ENCODE results near the gene PRUNE1.

The PRUNE1 gene

GRCh38 chr1:151012684-151013471 lies 4.6 kb downstream of the PRUNE1 start:
- peaks cover 34% of the 10 kb centered on the region for H3K79me2 ChIP-seq (ENCODE audit: insufficient read depth, low read length)
- peak overlapping the region; percentile 17 for H3K9ac ChIP-seq (ENCODE audit: low read depth, low read length, poor library complexity, severe bottlenecking)
- peak overlapping the region; percentile 48 for H3K4me2 ChIP-seq (ENCODE audit: low read depth, low read length, poor library complexity, severe bottlenecking)
- H3K4me1 ChIP-seq (ENCODE audit: insufficient read depth, low read length, poor library complexity, severe bottlenecking) = peaks cover 50% of the 10 kb centered on the region
- no peaks in the 10 kb centered on the region for H3K36me3 ChIP-seq (ENCODE audit: insufficient read depth, low read length)
- H4K20me1 ChIP-seq (ENCODE audit: insufficient read depth, low read length, poor library complexity, severe bottlenecking) = no peaks in the 10 kb centered on the region
- no peaks in the 10 kb centered on the region for H3K27me3 ChIP-seq (ENCODE audit: insufficient read depth, low read length, poor library complexity, severe bottlenecking)
- TF ChIP-seq EZH2phosphoT487 (IDR thresholded peaks at IDR 0.05; ENCODE audit: borderline replicate concordance) (no peak), CTCF (conservative IDR thresholded peaks at IDR 0.05; ENCODE audit: low read length) (no peak)
- no peaks in the 10 kb centered on the region for H3K9me2 ChIP-seq (replicated peaks; ENCODE audit: low read depth, low read length)
- H2AFZ ChIP-seq (ENCODE audit: low read length) = no peak overlapping the region
- H3K4me3 ChIP-seq (ENCODE audit: low read length, poor library complexity, severe bottlenecking) = peak overlapping the region; percentile 15
- no peaks in the 10 kb centered on the region for H3K9me3 ChIP-seq (ENCODE audit: insufficient read depth, low read depth, low read length)
- H3F3A ChIP-seq (ENCODE audit: low read depth) = peaks cover 7% of the 10 kb centered on the region; the same call in 1 of the 2 replicates

GRCh38 chr1:151013518-151013917 lies 5.3 kb downstream of the PRUNE1 start:
- Histone ChIP-seq H3K9ac (ENCODE audit: low read depth, low read length, poor library complexity, severe bottlenecking) (peak overlapping the region; percentile 13), H2AFZ (ENCODE audit: low read length) (no peak overlapping the region), H3K4me3 (ENCODE audit: low read length, poor library complexity, severe bottlenecking) (peak overlapping the region; percentile 15), H3K9me2 (replicated peaks; ENCODE audit: low read depth, low read length) (no peaks in the 10 kb centered on the region), H3F3A (ENCODE audit: low read depth) (peaks cover 7% of the 10 kb centered on the region; the same call in 1 of the 2 replicates), H3K36me3 (ENCODE audit: insufficient read depth, low read length) (no peaks in the 10 kb centered on the region), H4K20me1 (ENCODE audit: insufficient read depth, low read length, poor library complexity, severe bottlenecking) (no peaks in the 10 kb centered on the region), H3K4me1 (ENCODE audit: insufficient read depth, low read length, poor library complexity, severe bottlenecking) (peaks cover 47% of the 10 kb centered on the region), H3K79me2 (ENCODE audit: insufficient read depth, low read length) (peaks cover 32% of the 10 kb centered on the region), H3K9me3 (ENCODE audit: insufficient read depth, low read depth, low read length) (no peaks in the 10 kb centered on the region), H3K27me3 (ENCODE audit: insufficient read depth, low read length, poor library complexity, severe bottlenecking) (no peaks in the 10 kb centered on the region), H3K4me2 (ENCODE audit: low read depth, low read length, poor library complexity, severe bottlenecking) (peak overlapping the region; percentile 48)
- TF ChIP-seq EZH2phosphoT487 (IDR thresholded peaks at IDR 0.05; ENCODE audit: borderline replicate concordance) (no peak), CTCF (conservative IDR thresholded peaks at IDR 0.05; ENCODE audit: low read length) (peak; percentile 22; the same call in 1 of the 2 replicates)

GRCh38 chr1:151024540-151025146 lies 16.4 kb downstream of the PRUNE1 start:
- no peak overlapping the region for H2AFZ ChIP-seq (ENCODE audit: low read length)
- peaks cover 11% of the 10 kb centered on the region; the same call in 1 of the 2 replicates for H3K36me3 ChIP-seq (ENCODE audit: insufficient read depth, low read length)
- H3K9me2 ChIP-seq (replicated peaks; ENCODE audit: low read depth, low read length) = no peaks in the 10 kb centered on the region
- H3K4me2 ChIP-seq (ENCODE audit: low read depth, low read length, poor library complexity, severe bottlenecking) = no peak overlapping the region
- H3K4me3 ChIP-seq (ENCODE audit: low read length, poor library complexity, severe bottlenecking) = no peak overlapping the region
- H3F3A ChIP-seq (ENCODE audit: low read depth) = no peaks in the 10 kb centered on the region
- H3K9ac ChIP-seq (ENCODE audit: low read depth, low read length, poor library complexity, severe bottlenecking) = no peak overlapping the region
- no peaks in the 10 kb centered on the region for H4K20me1 ChIP-seq (ENCODE audit: insufficient read depth, low read length, poor library complexity, severe bottlenecking)
- no peaks in the 10 kb centered on the region for H3K4me1 ChIP-seq (ENCODE audit: insufficient read depth, low read length, poor library complexity, severe bottlenecking)
- H3K79me2 ChIP-seq (ENCODE audit: insufficient read depth, low read length) = no peaks in the 10 kb centered on the region
- H3K27me3 ChIP-seq (ENCODE audit: insufficient read depth, low read length, poor library complexity, severe bottlenecking) = no peaks in the 10 kb centered on the region
- TF ChIP-seq CTCF (conservative IDR thresholded peaks at IDR 0.05; ENCODE audit: low read length) = peak; percentile 92
- TF ChIP-seq EZH2phosphoT487 (IDR thresholded peaks at IDR 0.05; ENCODE audit: borderline replicate concordance) = no peak
- H3K9me3 ChIP-seq (ENCODE audit: insufficient read depth, low read depth, low read length) = no peaks in the 10 kb centered on the region
